HEK293 (cell line): ENCODE data around the gene CUEDC1.

Source experiments
- EGR2 ChIP-seq: fragments of 450-650 bp; formaldehyde crosslinking; IDR thresholded peaks from 2 replicates; pipeline ENCODE4 v1.5.1; 2016; ENCODE audit warnings: low read depth, missing biosample characterization, missing genetic modification characterization
- KLF7 ChIP-seq: fragments of 450-650 bp; formaldehyde crosslinking; IDR thresholded peaks from 2 replicates; pipeline ENCODE4 v1.5.1; 2016; ENCODE audit warnings: missing biosample characterization, missing genetic modification characterization, borderline replicate concordance
- OSR2 ChIP-seq: fragments of 450-650 bp; formaldehyde crosslinking; IDR thresholded peaks from 2 replicates; pipeline ENCODE4 v1.5.1; 2016; ENCODE audit warnings: missing biosample characterization, missing genetic modification characterization
- ZBTB20 ChIP-seq: fragments of 450-650 bp; formaldehyde crosslinking; IDR thresholded peaks from 2 replicates; pipeline ENCODE4 v1.5.1; 2016; ENCODE audit warnings: missing biosample characterization, missing genetic modification characterization
- ZIC2 ChIP-seq: fragments of 450-650 bp; formaldehyde crosslinking; IDR thresholded peaks from 2 replicates; pipeline ENCODE4 v1.5.1; 2016; ENCODE audit warnings: missing biosample characterization, missing genetic modification characterization
- ZNF133 ChIP-seq: fragments of 450-650 bp; formaldehyde crosslinking; IDR thresholded peaks from 2 replicates; pipeline ENCODE4 v1.5.1; 2016; ENCODE audit warnings: missing biosample characterization, missing genetic modification characterization
- ZNF175 ChIP-seq: fragments of 450-650 bp; formaldehyde crosslinking; IDR thresholded peaks from 2 replicates; pipeline ENCODE4 v1.5.1; 2016; ENCODE audit warnings: missing biosample characterization, missing genetic modification characterization
- ZNF221 ChIP-seq: fragments of 450-650 bp; formaldehyde crosslinking; IDR thresholded peaks from 2 replicates; pipeline ENCODE4 v1.5.1; 2017; ENCODE audit warnings: missing biosample characterization, missing genetic modification characterization, borderline replicate concordance
- ZNF292 ChIP-seq: fragments of 450-650 bp; formaldehyde crosslinking; IDR thresholded peaks from 2 replicates; pipeline ENCODE4 v1.5.1; 2016; ENCODE audit warnings: low read depth, missing biosample characterization, missing genetic modification characterization, borderline replicate concordance
- ZNF529 ChIP-seq: fragments of 450-650 bp; formaldehyde crosslinking; IDR thresholded peaks from 2 replicates; pipeline ENCODE4 v1.5.1; 2017; ENCODE audit warnings: missing genetic modification characterization, missing biosample characterization; ENCODE audit not compliant: insufficient replicate concordance
- ZNF626 ChIP-seq: fragments of 450-650 bp; sonication (Bioruptor Pico); formaldehyde crosslinking; IDR thresholded peaks from 2 replicates; pipeline ENCODE4 v1.5.1; 2018; ENCODE audit warnings: missing biosample characterization, missing genetic modification characterization, inconsistent platforms
- ZNF654 ChIP-seq: fragments of 450-650 bp; formaldehyde crosslinking; IDR thresholded peaks from 2 replicates; pipeline ENCODE4 v1.5.1; 2016; ENCODE audit warnings: low read depth, missing biosample characterization, missing genetic modification characterization
- ZNF660 ChIP-seq: fragments of 450-650 bp; IDR thresholded peaks from 2 replicates; pipeline ENCODE4 v1.5.1; 2018; ENCODE audit warnings: missing biosample characterization, mild to moderate bottlenecking, missing genetic modification characterization
- ZNF76 ChIP-seq: fragments of 450-650 bp; formaldehyde crosslinking; IDR thresholded peaks from 2 replicates; pipeline ENCODE4; 2016; ENCODE audit warnings: low read depth, missing biosample characterization, missing genetic modification characterization, borderline replicate concordance
- ZNF792 ChIP-seq: fragments of 450-650 bp; formaldehyde crosslinking; IDR thresholded peaks from 2 replicates; pipeline ENCODE4 v1.5.1; 2016; ENCODE audit warnings: missing biosample characterization, missing genetic modification characterization
- ZNF843 ChIP-seq: fragments of 450-650 bp; formaldehyde crosslinking; IDR thresholded peaks from 2 replicates; pipeline ENCODE4 v1.5.1; 2016; ENCODE audit warnings: missing biosample characterization, missing genetic modification characterization
- TF ChIP-seq, protein P1 (sequence below): fragments of 450-650 bp; formaldehyde crosslinking; IDR thresholded peaks from 2 replicates; pipeline ENCODE4 v1.5.1; 2017; ENCODE audit warnings: missing biosample characterization, missing genetic modification characterization
- TF ChIP-seq, protein P2 (sequence below): fragments of 450-650 bp; formaldehyde crosslinking; IDR thresholded peaks from 2 replicates; pipeline ENCODE4 v1.5.1; 2016; ENCODE audit warnings: missing biosample characterization, missing genetic modification characterization, low read depth
- TF ChIP-seq, protein P3 (sequence below): fragments of 450-650 bp; formaldehyde crosslinking; IDR thresholded peaks from 2 replicates; pipeline ENCODE4 v1.5.1; 2016; ENCODE audit warnings: missing biosample characterization, missing genetic modification characterization
- TF ChIP-seq, protein P4 (sequence below): fragments of 450-650 bp; formaldehyde crosslinking; IDR thresholded peaks from 2 replicates; pipeline ENCODE4 v1.5.1; 2016; ENCODE audit warnings: missing biosample characterization, missing genetic modification characterization
- TF ChIP-seq, protein P5 (sequence below): fragments of 450-650 bp; formaldehyde crosslinking; conservative IDR thresholded peaks from 2 replicates; pipeline ENCODE4 v1.5.1; 2016; ENCODE audit warnings: low read depth, missing biosample characterization, missing genetic modification characterization
- TF ChIP-seq, protein P6 (sequence below): fragments of 450-650 bp; formaldehyde crosslinking; IDR thresholded peaks from 2 replicates; pipeline ENCODE4 v1.5.1; 2016; ENCODE audit warnings: missing biosample characterization, missing genetic modification characterization
- TF ChIP-seq, protein P7 (sequence below): fragments of 450-650 bp; formaldehyde crosslinking; IDR thresholded peaks from 2 replicates; pipeline ENCODE4 v1.5.1; 2016; ENCODE audit warnings: missing biosample characterization, missing genetic modification characterization

The CUEDC1 gene

DNA sequence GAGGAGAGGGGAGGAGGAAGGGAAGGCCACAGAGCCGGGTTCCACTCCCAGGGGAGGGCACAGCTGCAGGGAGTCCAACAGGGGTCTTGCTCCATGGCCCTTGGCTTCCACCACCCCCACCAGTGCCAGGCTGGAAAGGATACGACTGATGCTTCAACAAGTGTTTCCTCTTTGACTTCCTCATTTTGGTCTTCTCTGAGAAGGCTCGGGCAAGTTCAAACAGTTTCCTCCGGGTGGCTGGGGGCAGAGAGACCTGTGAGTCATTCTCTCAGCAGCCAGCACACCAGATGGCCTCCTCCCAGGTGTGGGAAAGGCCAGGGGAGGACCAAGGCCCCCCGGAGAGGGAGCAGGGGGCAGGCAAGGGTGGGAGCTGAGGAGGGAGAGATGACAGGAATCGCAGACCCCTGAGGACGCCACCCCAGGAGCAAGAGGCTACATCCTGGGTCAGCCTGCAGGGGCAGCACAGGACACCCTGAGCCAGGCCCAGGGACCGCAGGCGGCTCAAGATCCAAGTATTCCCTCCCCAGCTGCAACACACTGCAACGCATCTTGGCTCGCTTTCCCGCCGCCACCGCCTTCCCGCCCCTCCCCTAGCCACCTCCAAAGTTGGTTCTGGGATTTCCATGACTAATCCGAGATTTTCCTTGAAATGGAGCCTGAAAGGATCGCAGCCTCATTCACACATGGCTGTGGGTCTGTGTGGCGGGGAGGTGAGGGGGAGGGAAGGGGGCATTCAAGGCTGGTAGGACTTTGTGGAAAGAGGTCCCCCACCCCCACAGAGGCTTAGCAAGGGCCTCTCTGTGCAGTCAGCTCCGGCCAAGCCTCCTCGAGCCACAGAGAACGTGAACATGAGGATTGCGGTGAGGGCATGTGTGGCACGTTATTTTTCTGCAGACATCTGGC is 87.0 kb downstream of the CUEDC1 start (continued):
- TF ChIP-seq, protein P1, sequence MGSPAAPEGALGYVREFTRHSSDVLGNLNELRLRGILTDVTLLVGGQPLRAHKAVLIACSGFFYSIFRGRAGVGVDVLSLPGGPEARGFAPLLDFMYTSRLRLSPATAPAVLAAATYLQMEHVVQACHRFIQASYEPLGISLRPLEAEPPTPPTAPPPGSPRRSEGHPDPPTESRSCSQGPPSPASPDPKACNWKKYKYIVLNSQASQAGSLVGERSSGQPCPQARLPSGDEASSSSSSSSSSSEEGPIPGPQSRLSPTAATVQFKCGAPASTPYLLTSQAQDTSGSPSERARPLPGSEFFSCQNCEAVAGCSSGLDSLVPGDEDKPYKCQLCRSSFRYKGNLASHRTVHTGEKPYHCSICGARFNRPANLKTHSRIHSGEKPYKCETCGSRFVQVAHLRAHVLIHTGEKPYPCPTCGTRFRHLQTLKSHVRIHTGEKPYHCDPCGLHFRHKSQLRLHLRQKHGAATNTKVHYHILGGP (tag by site-specific recombination): no peak
- no peak for TF ChIP-seq ZNF843 (tag by site-specific recombination)
- no peak for TF ChIP-seq ZNF76 (tag by site-specific recombination)
- no peak for TF ChIP-seq ZNF626
- no peak for TF ChIP-seq ZNF133 (tag by site-specific recombination)
- no peak for TF ChIP-seq ZNF175 (tag by site-specific recombination)
- no peak for TF ChIP-seq ZNF654
- TF ChIP-seq, protein P2, sequence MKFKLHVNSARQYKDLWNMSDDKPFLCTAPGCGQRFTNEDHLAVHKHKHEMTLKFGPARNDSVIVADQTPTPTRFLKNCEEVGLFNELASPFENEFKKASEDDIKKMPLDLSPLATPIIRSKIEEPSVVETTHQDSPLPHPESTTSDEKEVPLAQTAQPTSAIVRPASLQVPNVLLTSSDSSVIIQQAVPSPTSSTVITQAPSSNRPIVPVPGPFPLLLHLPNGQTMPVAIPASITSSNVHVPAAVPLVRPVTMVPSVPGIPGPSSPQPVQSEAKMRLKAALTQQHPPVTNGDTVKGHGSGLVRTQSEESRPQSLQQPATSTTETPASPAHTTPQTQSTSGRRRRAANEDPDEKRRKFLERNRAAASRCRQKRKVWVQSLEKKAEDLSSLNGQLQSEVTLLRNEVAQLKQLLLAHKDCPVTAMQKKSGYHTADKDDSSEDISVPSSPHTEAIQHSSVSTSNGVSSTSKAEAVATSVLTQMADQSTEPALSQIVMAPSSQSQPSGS (tag by site-specific recombination): no peak
- no peak for TF ChIP-seq ZNF660
- TF ChIP-seq ZIC2 (tag by site-specific recombination): peak; percentile 98
- TF ChIP-seq, protein P3, sequence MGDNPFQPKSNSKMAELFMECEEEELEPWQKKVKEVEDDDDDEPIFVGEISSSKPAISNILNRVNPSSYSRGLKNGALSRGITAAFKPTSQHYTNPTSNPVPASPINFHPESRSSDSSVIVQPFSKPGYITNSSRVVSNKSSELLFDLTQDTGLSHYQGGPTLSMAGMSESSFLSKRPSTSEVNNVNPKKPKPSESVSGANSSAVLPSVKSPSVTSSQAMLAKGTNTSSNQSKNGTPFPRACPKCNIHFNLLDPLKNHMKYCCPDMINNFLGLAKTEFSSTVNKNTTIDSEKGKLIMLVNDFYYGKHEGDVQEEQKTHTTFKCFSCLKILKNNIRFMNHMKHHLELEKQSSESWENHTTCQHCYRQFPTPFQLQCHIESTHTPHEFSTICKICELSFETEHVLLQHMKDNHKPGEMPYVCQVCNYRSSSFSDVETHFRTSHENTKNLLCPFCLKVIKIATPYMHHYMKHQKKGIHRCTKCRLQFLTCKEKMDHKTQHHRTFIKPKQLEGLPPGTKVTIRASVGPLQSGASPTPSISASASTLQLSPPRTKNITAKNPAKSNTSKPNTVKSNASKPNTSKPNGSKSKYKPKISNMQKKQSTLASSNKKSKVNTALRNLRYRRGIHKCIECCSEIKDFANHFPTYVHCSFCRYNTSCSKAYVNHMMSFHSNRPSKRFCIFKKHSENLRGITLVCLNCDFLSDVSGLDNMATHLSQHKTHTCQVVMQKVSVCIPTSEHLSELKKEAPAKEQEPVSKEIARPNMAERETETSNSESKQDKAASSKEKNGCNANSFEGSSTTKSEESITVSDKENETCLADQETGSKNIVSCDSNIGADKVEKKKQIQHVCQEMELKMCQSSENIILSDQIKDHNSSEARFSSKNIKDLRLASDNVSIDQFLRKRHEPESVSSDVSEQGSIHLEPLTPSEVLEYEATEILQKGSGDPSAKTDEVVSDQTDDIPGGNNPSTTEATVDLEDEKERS: no peak
- TF ChIP-seq ZBTB20 (tag by site-specific recombination): no peak
- TF ChIP-seq, protein P4, sequence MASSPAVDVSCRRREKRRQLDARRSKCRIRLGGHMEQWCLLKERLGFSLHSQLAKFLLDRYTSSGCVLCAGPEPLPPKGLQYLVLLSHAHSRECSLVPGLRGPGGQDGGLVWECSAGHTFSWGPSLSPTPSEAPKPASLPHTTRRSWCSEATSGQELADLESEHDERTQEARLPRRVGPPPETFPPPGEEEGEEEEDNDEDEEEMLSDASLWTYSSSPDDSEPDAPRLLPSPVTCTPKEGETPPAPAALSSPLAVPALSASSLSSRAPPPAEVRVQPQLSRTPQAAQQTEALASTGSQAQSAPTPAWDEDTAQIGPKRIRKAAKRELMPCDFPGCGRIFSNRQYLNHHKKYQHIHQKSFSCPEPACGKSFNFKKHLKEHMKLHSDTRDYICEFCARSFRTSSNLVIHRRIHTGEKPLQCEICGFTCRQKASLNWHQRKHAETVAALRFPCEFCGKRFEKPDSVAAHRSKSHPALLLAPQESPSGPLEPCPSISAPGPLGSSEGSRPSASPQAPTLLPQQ (tag by site-specific recombination): no peak
- no peak for TF ChIP-seq ZNF292 (tag by site-specific recombination)
- TF ChIP-seq, protein P5, sequence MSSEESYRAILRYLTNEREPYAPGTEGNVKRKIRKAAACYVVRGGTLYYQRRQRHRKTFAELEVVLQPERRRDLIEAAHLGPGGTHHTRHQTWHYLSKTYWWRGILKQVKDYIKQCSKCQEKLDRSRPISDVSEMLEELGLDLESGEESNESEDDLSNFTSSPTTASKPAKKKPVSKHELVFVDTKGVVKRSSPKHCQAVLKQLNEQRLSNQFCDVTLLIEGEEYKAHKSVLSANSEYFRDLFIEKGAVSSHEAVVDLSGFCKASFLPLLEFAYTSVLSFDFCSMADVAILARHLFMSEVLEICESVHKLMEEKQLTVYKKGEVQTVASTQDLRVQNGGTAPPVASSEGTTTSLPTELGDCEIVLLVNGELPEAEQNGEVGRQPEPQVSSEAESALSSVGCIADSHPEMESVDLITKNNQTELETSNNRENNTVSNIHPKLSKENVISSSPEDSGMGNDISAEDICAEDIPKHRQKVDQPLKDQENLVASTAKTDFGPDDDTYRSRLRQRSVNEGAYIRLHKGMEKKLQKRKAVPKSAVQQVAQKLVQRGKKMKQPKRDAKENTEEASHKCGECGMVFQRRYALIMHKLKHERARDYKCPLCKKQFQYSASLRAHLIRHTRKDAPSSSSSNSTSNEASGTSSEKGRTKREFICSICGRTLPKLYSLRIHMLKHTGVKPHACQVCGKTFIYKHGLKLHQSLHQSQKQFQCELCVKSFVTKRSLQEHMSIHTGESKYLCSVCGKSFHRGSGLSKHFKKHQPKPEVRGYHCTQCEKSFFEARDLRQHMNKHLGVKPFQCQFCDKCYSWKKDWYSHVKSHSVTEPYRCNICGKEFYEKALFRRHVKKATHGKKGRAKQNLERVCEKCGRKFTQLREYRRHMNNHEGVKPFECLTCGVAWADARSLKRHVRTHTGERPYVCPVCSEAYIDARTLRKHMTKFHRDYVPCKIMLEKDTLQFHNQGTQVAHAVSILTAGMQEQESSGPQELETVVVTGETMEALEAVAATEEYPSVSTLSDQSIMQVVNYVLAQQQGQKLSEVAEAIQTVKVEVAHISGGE: no peak
- TF ChIP-seq KLF7 (tag by site-specific recombination): no peak
- no peak for TF ChIP-seq ZNF792 (tag by site-specific recombination)
- TF ChIP-seq, protein P6, sequence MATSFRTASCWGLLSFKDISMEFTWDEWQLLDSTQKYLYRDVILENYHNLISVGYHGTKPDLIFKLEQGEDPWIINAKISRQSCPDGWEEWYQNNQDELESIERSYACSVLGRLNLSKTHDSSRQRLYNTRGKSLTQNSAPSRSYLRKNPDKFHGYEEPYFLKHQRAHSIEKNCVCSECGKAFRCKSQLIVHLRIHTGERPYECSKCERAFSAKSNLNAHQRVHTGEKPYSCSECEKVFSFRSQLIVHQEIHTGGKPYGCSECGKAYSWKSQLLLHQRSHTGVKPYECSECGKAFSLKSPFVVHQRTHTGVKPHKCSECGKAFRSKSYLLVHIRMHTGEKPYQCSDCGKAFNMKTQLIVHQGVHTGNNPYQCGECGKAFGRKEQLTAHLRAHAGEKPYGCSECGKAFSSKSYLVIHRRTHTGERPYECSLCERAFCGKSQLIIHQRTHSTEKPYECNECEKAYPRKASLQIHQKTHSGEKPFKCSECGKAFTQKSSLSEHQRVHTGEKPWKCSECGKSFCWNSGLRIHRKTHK (tag by site-specific recombination): no peak
- TF ChIP-seq ZNF529 (tag by site-specific recombination): no peak
- TF ChIP-seq OSR2: no peak
- TF ChIP-seq, protein P7, sequence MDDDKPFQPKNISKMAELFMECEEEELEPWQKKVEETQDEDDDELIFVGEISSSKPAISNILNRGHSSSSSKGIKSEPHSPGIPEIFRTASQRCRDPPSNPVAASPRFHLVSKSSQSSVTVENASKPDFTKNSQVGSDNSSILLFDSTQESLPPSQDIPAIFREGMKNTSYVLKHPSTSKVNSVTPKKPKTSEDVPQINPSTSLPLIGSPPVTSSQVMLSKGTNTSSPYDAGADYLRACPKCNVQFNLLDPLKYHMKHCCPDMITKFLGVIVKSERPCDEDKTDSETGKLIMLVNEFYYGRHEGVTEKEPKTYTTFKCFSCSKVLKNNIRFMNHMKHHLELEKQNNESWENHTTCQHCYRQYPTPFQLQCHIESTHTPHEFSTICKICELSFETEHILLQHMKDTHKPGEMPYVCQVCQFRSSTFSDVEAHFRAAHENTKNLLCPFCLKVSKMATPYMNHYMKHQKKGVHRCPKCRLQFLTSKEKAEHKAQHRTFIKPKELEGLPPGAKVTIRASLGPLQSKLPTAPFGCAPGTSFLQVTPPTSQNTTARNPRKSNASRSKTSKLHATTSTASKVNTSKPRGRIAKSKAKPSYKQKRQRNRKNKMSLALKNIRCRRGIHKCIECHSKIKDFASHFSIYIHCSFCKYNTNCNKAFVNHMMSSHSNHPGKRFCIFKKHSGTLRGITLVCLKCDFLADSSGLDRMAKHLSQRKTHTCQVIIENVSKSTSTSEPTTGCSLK (tag by site-specific recombination): no peak
- no peak; the same call in 1 of the 2 replicates for TF ChIP-seq EGR2 (tag by site-specific recombination)
- TF ChIP-seq ZNF221 (tag by site-specific recombination): no peak
